ENCODE measurements around the gene USP19. TPM values are rescaled to one million over a fixed set of nuclear protein-coding genes. Genes with fewer than 3 reads are reported as not detected.

The USP19 gene
- total and polyA plus RNA-seq, 10 of the 15 experiments (the other 5 are each of a cell fraction or from before 2014, with no cell fraction given): 0.24 to 64.2 (median 33.2) TPM

GRCh38 chr3:49104427-49105291 lies 16.0 kb downstream of the USP19 start, which contains the start of gene QARS1:
Gene QARS1, minus strand, starts transcription at chr3:49104757. Its CDS starts 24 bp downstream, at chr3:49104733.
- WGBS (ENCODE audit: insufficient coverage, insufficient replicate concordance, low lambda C conversion rate, missing lambda C conversion rate): 9% methylated on average over 50 of the region's 50 CpGs
- DNase-seq (ENCODE audit: low read depth, low spot score): peak; percentile 69
- H3K9ac ChIP-seq (ENCODE audit: control insufficient read depth, insufficient read depth, low read length): peak within 1 kb of the TSS; percentile 96
- no peaks in the 10 kb centered on the region for H4K20me1 ChIP-seq (ENCODE audit: control insufficient read depth, insufficient read depth)
- TSS peak; percentile 99 for BruUV-seq (replicated peaks)
- H3K27me3 ChIP-seq (replicated peaks in 1 of 2; ENCODE audit: control insufficient read depth in 2 of 2, insufficient read depth in 2 of 2, low read length in 1 of 2): no peaks in the 10 kb centered on the region
- H3K79me2 ChIP-seq (ENCODE audit: control insufficient read depth, insufficient read depth, low read length): peaks cover 17% of the 10 kb centered on the region
- peak; percentile 100 for ATAC-seq
- RAD21 ChIA-PET (ENCODE audit: unreplicated experiment): interaction anchor here (0.9 to 1.4 kb wide), 5 partner anchors 10 to 82 kb away, joined by 3 to 6 read pairs (median 3); partner anchors contain the start of genes NDUFAF3, QRICH1 and USP19
- H3K4me1 ChIP-seq (ENCODE audit: control insufficient read depth, insufficient read depth, low read length): peaks cover 11% of the 10 kb centered on the region
- intact Hi-C loops (cut with micrococcal nuclease; ENCODE audit: unreplicated experiment): no loop called here
- H3K9me3 ChIP-seq (replicated peaks; ENCODE audit: control insufficient read depth, insufficient read depth, low read length): no peaks in the 10 kb centered on the region
- peak within 1 kb of the TSS; percentile 93 for H2AFZ ChIP-seq (ENCODE audit: control insufficient read depth, low read depth, low read length)
- peak; percentile 93 for FAIRE-seq
- POLR2A ChIA-PET: interaction anchor here (0.5 to 4.1 kb wide), 5 partner anchors 11 to 239 kb away, joined by 4 to 29 read pairs (median 10); partner anchors contain the start of genes NDUFAF3, QRICH1 and USP19
- peak within 1 kb of the TSS; percentile 100 for H3K4me3 ChIP-seq
- in situ Hi-C loops (cut with MboI): no loop called here
- peak within 1 kb of the TSS; percentile 92 for H3K27ac ChIP-seq (ENCODE audit: control insufficient read depth, insufficient read depth)
- CTCF ChIA-PET: interaction anchor here (0.6 to 3.8 kb wide), 4 partner anchors 11 to 1043 kb away, joined by 3 to 19 read pairs (median 4); partner anchors contain the start of genes QRICH1 and WDR6
- SMC1A ChIA-PET (ENCODE audit: uncharacterized antibody, unreplicated experiment): interaction anchor here (0.8 to 1.3 kb wide), 4 partner anchors 9 to 16 kb away, joined by 3 to 5 read pairs (median 4); partner anchors contain the start of genes QRICH1 and USP19
- peaks cover 17 to 19% of the 10 kb centered on the region in 2 experiments for H3K36me3 ChIP-seq (ENCODE audit: control insufficient read depth in 2 of 2, insufficient read depth in 2 of 2, low read length in 1 of 2)
- H3K4me2 ChIP-seq (ENCODE audit: control insufficient read depth, insufficient read depth): peak within 1 kb of the TSS; percentile 97
- no peak for TF ChIP-seq KLF5 (IDR thresholded peaks at IDR 0.05; ENCODE audit: partially characterized antibody)
- TF ChIP-seq CBX5 (IDR thresholded peaks at IDR 0.05; ENCODE audit: low read depth): no peak
- TF ChIP-seq CUX1 (IDR thresholded peaks at IDR 0.05; ENCODE audit: insufficient replicate concordance, low read depth, low read length): no peak
- TF ChIP-seq NRF1 (conservative IDR thresholded peaks at IDR 0.05; ENCODE audit: low read depth, low read length): no peak
- peak; percentile 73 for TF ChIP-seq BMI1 (IDR thresholded peaks at IDR 0.05; ENCODE audit: borderline replicate concordance)
- TF ChIP-seq SRF (IDR thresholded peaks at IDR 0.05; ENCODE audit: low read depth in 2 of 2, low read length in 2 of 2): 0 out of 4 replicates have a peak, but pooled peaks of 1 of the 2 experiments have one; percentile 24
- no peak for TF ChIP-seq ZNF592 (IDR thresholded peaks at IDR 0.05)
- peak; percentile 95 for TF ChIP-seq NR2F1 (conservative IDR thresholded peaks at IDR 0.05)
- no peak for TF ChIP-seq FOXK2 (IDR thresholded peaks at IDR 0.05)
- peak; percentile 92 for TF ChIP-seq RB1 (IDR thresholded peaks at IDR 0.05; ENCODE audit: borderline replicate concordance)
- TF ChIP-seq CHD1 (IDR thresholded peaks at IDR 0.05; ENCODE audit: low read depth, low read length): no peak
- TF ChIP-seq POLR2AphosphoS2 (IDR thresholded peaks at IDR 0.05; ENCODE audit: low read depth, low read length): peak; percentile 75; the same call in 1 of the 2 replicates
